Cardiac fibroblast (primary cell): Measurements from ENCODE around the gene CLHC1.
"Not testable (repeated sequence)": the region's sequence is repeated elsewhere in the genome, so short reads cannot be mapped to it uniquely, and the experiment has no call there.

ENCODE experiments used
- DNase-seq, 2 donors: peaks; one replicate each; pipeline versions ENCODE4 v3.0.0 to v3.0.0-alpha.2; 2010; ENCODE audit warnings: low read depth in 2 of 2
- H3K4me3 ChIP-seq, 2 donors: replicated peaks in 1 of 2; 1 replicate in 1 of 2; 2 replicates in 1 of 2; pipeline ENCODE4 v1.5.1; 2011; ENCODE audit warnings: low read depth in 2 of 2, low read length in 2 of 2, mild to moderate bottlenecking in 2 of 2, moderate library complexity in 1 of 2
- CTCF ChIP-seq: IDR thresholded peaks from one replicate; pipeline ENCODE4 v1.5.1; 2011; ENCODE audit warnings: low read depth, mild to moderate bottlenecking, low read length, inconsistent platforms

CLHC1 gene

GRCh38 chr2:55232084-55232862, at the start of gene CLHC1, which contains the start of gene RPS27A:
Gene CLHC1, minus strand, starts transcription at chr2:55232293. Its CDS starts 9,882 bp downstream, at chr2:55222411.
Gene RPS27A, plus strand, starts transcription at chr2:55232688. Its CDS starts 137 bp downstream, at chr2:55232825.
- peak within 1 kb of the TSS; percentile 92 to 96 for H3K4me3 ChIP-seq
- TF ChIP-seq CTCF = no peak
- peak; percentile 98 for DNase-seq

DNA sequence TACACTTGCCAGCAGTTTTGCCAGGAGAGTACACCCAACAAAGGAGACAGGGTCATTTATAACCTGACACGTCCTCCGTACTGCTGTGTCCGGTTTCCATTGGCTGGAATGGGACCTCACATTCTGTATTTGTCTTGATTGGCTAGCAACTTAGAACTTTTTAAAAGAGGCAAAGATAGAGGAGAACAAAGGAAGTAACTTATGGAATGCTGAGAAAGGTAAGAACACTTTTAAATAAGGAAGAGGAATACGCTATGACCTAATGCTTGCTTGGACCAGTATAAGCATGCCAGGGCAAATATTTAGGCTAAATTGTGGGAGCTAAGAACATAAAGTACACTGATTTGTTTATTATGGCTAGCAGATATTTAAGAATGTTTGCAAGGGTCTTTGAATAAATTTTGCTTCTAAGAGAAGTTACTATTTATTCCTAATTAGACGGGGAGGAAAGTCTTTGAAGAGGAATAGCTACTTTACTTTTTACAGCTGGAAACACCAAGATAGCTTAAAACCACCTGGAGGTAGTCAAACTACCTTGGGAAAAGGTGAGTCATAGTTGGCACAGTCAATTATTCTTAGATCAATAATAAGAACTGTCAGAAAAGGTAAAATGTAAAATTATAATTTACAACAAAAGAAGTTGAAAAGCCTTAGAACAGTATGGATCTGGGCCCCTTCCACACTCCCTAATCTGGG, 48.9 kb upstream of the CLHC1 start:
- H3K4me3 ChIP-seq, DNase-seq: not testable (repeated sequence)

- not testable (repeated sequence) for H3K4me3 ChIP-seq, DNase-seq
Measured at GRCh38 chr2:55279859-55280424, 47.8 kb upstream of the CLHC1 start.

DNA sequence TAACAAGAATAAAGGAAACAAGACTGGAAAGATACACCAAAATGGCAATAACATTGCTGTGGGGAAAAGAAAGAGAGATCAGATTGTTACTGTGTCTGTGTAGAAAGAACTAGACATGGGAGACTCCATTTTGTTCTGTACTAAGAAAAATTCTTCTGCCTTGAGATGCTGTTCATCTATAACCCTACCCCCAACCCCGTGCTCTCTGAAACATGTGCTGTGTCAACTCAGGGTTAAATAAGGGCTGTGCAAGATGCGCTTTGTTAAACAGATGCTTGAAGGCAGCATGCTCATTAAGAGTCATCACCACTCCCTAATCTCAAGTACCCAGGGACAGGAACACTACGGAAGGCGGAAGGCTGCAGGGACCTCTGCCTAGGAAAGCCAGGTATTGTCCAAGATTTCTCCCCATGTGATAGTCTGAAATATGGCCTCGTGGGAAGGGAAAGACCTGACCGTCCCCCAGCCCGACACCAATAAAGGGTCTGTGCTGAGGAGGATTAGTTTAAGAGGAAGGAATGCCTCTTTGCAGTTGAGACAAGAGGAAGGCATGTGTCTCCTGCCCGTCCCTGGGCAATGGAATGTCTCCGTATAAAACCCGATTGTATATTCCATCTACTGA, 47.2 kb upstream of the CLHC1 start:
- H3K4me3 ChIP-seq, DNase-seq: not testable (repeated sequence)

GRCh38 chr2:55277310-55277709, 45.2 kb upstream of the CLHC1 start:
- no peak for TF ChIP-seq CTCF
- no peak for DNase-seq
- H3K4me3 ChIP-seq = no peak overlapping the region

GRCh38 chr2:55274346-55274745, 42.3 kb upstream of the CLHC1 start:
- H3K4me3 ChIP-seq, DNase-seq: not testable (repeated sequence)

DNA sequence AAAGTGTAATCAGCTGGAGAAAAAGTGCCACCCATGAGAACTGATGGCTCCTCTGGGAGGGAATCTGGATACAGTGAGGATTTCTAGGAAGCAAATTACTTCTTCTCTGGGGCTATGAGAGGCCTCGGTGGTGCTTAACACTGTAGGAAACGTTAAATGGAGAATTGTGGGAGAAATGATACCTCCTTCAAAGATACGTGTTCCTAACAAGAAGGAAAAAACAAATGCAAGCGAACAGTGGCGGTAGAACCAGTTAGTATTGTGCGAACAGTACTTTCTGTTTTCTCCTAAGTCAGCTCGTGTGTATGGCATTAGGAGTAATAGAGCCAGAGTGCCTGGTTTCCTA, 37.5 kb upstream of the CLHC1 start:
- DNase-seq = peak; percentile 5 to 13
- peak overlapping the region; percentile 70 to 93 for H3K4me3 ChIP-seq
- no peak for TF ChIP-seq CTCF

DNA sequence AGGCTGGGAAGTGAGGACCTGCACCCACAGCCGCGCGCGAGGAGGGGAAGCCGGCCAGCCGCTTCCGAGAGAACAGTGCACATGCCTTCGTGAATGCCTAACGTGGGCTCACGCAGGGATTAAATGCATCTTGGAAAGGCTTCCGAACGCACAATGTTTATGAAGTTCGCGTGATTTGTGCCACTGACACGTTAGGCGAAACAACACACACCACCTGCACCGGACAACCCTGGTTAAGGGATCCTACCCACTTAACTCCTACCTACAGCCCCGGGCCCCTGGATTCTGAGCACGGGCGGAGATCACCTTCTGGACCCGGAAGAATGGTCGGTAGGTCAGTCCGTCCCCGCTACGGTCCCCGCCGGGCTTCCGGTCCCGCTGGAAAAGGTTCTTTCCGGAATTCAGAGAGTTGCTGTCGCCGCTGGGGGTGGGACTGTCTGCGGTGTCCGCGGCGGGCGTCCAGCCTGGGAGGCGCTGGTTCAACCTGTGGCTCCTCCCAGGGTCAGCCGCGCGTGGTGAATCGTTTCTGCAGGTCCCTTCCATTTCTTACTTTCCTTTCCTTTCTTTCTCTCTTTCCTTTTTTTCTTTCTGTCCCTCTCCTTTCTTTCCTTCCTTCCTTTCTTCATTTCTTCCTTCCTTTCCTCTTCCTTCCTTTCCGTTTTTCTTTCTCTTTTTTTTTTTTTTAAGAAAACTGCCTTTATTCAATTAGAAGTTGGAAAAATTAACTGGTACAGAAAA, 37.0 kb upstream of the CLHC1 start, which contains the start of gene MTIF2:
TSS of gene MTIF2 (minus strand) at position 325 of the 738 bp plus-strand sequence. CDS start 5,373 bp downstream, outside the sequence.
- peak within 1 kb of the TSS; percentile 70 to 93 for H3K4me3 ChIP-seq
- peak; percentile 93 to 95 for DNase-seq
- no peak for TF ChIP-seq CTCF
